ENCODE data around the gene NDUFA3.

DNA sequence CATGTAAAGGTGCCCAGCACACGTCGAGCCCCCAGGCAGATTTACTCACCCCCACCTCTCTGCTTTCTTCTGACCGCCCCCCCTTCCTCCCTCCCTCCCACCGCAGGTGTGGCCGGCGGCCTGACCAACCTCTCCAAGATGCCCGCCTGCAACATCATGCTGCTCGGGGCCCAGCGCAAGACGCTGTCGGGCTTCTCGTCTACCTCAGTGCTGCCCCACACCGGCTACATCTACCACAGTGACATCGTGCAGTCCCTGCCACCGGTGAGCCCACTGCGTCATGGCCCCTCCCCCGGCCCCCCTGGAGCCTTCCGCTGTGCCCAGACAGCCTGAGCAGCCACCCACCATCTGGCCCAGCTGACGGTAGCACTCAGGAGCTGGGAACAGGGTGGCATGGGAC lies 21.7 kb downstream of the NDUFA3 start:
- TF ChIP-seq CTCF (IDR thresholded peaks at IDR 0.05) (no peak), POLR2A (IDR thresholded peaks at IDR 0.05) (no peak), EP300 (IDR thresholded peaks at IDR 0.05) (no peak)
